GM04504 (cell line): ENCODE results near the gene PSAP.
A peak's percentile ranks its signal among the peaks of the same experiment; 100 is the strongest.
"Not testable (repeated sequence)": the region's sequence is repeated elsewhere in the genome, so short reads cannot be mapped to it uniquely, and the experiment has no call there.

Experiments
- DNase-seq: peaks from one replicate; pipeline ENCODE4 v3.0.0-alpha.2; 2012; ENCODE audit warnings: low read depth

The PSAP gene

DNA sequence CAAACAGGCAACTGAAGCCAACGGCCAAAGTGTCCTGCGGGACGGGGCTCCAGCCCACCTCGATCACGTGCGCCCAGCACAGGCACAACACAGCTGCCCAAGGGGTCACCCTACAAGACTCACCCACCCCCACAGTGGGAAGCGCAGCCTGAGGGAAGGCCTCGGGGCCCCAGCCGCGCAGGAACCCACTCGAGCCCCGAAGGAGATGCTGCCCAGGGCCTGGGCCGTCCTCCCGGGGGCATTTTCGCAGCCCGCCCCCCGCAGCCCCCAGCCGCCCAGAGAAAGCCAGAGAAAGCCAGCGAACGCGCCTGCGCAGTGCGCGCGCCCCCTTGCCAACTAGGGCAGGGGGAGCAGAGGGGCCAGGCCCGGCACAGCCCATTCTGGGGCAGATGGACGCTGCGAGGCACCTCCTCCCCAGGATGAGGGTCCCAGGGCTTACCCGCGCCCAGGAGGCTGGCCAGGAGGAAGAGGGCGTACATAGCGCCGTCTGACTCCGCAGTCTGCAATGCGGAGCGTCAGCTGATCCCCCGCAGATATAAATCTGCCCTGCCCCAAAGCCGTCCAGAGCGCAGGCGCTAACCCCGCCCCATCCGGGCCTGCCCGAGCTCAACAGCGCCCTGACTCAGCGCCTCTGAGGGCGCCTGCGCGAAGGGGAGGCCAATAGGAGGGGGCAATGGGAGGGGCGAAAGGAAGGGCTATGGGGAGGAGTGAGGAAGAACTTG lies at the start of gene PSAP:
Gene PSAP, minus strand, starts transcription at position 509 of the 722 bp plus-strand sequence. Its CDS starts 30 bp downstream, at position 479.
- DNase-seq = peak; percentile 98

DNA sequence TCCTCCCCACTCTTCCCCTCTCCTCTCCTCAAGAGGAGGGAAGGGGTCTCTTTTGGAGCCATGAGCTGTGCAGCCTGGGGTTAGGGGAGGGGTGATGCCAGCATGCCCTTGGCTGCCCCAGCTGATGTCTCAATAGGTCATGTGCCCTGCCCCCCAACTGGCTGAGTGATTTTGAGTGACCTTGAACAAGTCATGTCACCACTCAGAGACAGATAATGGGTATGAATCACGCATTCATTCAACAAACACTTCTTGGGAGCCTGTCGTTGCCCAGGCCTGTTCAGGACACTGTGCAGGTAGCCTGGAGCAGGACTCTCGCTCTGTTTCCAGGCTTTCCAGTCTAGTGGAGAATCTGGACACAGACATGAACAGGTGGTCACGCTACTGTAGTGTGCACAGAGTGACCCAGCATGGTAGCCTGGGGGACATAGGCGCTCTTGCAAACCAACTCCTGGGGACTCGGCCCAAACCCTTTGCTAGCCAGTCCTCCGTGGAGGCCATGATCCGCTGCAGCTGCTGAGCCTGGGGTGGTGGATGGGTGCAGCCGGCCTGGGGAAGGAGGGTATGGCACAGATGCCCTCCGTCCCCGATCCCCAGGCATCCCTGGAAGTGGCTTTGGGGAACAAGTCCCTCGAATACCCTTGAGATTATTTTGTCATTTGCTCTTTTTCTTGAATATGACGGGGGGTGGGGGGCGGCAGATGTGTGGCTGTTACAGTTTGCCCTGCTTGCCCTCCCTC lies 49.6 kb upstream of the PSAP start:
- DNase-seq = no peak

DNA sequence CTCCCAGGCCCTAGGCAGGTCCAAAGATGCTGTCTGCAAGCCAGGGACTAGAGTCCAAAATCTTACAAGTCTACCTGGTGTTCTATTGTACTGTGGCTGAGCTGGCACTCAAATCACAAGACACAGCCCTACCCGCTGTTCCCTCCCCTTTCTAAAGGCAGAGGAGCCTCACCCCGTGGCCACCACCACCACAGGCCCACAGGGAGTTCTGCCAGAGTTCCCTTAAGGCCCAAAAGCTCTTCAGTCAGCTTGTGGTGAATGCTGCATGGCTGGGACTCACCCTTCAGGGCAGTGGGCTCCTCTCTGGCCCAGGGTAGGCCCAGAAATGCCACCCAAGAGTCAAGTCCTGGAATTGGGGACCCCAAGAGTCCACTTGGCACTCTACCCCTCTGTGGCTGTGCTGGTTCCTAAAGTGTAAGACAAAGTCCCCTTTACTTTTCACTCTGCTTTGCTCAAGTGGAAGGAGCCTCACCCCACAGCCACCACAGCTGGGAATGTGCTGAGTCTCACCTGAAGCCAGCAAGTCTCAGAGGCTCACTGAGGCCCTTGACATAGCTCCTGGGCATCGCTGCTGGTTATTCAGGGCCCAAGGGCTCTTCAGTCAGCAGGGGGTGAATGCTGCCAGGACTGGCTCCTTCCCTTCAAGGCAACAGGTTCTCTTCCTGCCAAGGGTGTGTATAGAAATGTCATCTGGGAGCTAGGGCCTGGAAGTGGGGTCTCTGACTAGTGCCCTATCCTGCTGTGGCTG lies 48.8 kb upstream of the PSAP start:
- no peak for DNase-seq

DNA sequence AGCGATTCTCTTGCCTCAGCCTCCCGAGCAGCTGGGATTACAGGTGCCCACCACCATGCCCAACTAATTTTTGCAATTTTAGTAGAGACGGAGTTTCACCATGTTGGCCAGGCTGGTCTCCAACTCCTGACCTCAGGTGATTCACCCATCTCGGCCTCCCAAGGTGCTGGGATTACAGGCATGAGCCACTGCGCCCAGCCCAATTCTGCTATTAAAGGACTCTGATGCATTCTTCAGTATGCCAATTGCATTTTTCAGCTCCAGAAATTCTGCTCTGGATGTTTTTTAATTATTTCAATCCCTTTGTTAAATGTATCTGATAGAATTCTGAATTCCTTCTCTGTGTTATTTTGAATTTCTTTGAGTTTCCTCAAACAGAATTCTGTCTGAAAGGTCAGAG lies 47.3 kb upstream of the PSAP start:
- DNase-seq = not testable (repeated sequence)

GRCh38 chr10:71893920-71894319 lies 42.9 kb upstream of the PSAP start:
- no peak for DNase-seq

DNA sequence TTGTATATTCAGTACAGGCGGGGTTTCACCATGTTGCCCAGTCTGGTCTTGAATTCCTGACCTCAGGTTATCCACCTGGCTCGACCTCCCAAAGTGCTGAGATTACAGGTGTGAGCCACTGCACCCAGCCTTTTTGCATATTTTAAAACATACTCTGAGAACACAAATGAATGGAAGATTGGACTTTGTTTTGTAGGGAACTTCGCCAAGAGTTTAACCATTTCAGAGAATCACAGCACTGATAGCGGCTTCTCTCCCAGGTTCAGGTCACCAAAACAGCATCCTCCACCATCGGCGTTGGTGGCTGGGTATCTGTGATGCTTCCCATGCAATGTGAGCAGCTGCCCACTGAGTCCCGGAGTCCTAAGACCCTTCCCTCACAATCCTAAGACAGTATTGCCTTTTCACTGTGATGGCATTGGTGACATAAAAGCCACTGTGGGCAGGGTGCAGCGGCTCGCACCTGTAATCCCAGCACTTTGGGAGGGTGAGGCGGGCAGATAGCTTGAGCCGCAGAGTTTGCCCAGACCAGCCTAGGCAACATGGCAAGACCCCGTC lies 42.3 kb upstream of the PSAP start:
- no peak for DNase-seq

GRCh38 chr10:71891437-71891836 lies 40.4 kb upstream of the PSAP start:
- DNase-seq = no peak

DNA sequence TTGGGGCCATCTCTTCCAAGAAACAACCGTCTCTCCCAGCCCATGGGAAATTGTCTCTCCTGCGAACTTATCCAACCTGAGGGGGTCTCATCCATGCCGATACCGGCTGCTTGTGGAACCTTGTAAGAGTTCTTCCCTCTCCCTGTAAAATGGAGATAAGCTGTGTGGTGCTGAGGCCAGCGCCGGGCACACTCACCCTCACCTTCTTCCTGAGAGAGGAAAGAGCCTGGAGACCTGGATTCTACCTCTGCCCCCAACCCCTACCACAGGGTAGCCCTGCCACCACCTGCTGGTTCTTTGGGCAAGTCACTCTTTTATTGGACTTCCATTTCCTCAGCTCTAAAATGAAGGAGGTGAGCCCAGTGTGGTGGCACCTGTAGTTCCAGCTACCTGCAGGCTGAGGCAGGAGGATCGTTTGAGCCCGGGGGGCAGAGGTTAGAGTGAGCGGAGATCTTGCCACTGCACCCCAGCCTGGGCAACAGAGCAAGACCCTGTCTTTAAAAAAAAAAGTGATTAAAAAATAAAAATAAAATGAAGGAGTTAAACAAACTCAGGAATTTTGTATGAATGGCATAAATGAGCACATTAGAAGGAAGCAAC lies 38.4 kb upstream of the PSAP start:
- DNase-seq = no peak

GRCh38 chr10:71888623-71889387 lies 37.8 kb upstream of the PSAP start:
- DNase-seq = peak; percentile 54

DNA sequence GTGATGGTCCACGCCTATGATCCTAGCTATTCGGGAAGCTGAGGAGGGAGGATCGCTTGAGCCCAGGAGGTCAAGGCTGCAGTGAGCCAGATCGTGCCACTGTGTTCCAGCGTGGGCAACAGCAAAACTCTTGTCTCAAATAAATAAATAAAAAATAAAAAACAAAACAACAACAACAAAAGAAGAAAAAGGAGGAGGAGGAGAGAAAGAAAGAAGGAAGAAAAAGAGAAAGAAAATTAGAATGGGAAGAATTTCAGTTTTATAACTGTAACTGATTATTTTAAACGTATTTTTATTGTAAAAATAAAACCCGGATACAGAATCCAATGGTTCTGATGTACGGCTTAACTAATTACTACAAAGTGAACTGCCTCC lies 37.2 kb upstream of the PSAP start:
- DNase-seq = no peak

DNA sequence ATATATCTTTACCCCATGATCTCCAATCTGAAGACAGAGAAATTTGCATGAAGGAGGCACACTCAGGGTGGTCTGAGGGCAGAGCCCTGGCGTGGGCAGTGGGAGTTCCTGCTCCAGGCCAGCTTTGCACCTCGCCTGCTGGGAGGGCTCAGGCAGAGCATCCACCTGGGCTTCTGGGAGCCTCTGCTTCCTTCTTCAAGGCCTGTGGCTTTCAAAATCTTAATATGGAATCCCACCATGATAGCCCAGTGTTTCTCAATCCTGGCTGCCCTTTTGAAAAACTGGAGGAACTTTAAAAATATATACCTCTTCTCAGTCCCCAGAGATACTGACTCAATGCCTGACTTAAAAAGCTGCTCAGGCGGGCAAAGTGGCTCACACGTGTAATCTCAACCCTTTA lies 36.7 kb upstream of the PSAP start:
- DNase-seq = no peak

GRCh38 chr10:71882813-71883659 lies 32.0 kb upstream of the PSAP start:
- no peak for DNase-seq

- no peak for DNase-seq
These were observed 30.8 kb upstream of the PSAP start for GRCh38 chr10:71881647-71882355.

- DNase-seq = not testable (repeated sequence)
These were observed 30.2 kb upstream of the PSAP start for GRCh38 chr10:71881307-71881624.

- no peak for DNase-seq
These were observed 29.6 kb upstream of the PSAP start for GRCh38 chr10:71880425-71881306.

DNA sequence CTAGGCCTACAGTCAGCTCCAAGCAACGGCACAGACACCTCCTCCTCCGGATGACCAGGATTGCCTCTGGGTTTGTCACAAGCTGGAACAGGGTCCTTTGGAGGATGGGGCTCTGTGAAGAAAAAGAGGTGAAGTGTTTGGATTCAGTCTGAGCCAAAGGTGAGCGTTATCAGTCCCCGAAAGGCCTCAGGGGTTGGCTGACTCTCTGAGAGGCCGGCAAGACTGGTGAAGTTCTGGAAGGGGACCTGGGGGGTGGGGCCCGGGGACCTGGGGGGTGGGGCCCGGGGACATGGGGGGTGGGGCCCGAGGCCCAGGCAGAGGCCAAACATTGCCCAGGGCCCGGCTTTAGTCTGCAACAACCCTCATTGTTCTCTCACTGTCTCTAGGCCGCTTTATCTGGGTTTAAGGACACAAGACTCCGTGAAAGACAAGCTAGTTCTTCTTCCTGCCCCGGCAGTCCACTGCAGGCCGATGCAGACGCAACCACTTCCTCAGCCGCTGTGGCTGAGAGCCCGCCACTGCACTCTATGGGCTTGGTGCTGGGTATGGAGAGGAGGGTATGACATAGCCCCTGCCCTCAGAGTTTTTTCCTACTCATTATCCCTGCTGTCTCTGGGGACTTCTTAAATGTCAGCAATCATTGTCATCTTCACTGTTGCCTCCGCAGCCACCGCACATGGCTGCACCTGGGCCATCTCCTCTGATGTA lies 27.4 kb upstream of the PSAP start:
- DNase-seq = no peak

DNA sequence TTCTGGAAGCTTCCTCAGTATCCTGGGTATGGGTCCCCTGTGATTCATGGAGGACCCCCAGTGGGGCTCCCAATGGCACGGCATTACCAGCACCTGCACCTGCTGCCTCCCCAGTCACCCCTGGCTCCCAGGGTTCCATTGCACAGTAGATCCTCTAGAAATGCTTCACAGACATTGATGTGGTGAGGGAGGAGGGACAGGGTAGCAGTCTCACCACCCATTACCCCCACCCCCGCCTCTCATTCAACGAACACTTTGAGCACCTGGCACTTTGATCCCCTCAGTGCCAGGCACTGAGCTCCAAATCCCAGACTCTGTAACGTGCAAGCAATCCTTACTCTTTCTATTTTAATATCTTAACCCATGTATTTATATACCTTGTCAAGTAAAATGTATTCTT lies 26.8 kb upstream of the PSAP start:
- DNase-seq = no peak

GRCh38 chr10:71874680-71875354 lies 23.8 kb upstream of the PSAP start:
- DNase-seq = not testable (repeated sequence)
